ENCODE measurements around the gene DLGAP1. TPM values are rescaled to one million over a fixed set of nuclear protein-coding genes. Genes with fewer than 3 reads are reported as not detected.

DLGAP1 gene
- total RNA-seq, 1 experiment from 2014 or later, result 23.0 TPM

DNA sequence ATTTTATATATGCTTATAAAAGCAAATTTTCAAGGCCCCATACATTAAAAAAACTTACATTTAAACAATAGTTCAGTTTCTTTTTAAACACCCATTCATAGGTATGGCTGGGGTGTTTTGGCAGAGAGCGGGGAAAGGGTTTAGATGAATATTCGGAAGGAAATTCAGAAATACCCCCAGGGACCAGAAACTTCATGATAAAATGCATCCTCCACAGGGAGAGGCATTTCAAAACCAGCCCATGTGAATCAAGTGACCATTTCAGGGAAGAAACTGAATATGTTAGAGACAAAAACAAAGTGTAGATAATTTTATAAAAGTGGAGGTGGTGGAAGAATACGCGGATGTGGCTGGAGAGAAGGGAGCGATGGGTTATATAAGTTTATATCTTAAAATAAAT lies 678.0 kb downstream of the DLGAP1 start (continued):
- TF ChIP-seq TP53 (CRISPR knock-in tag; IDR thresholded peaks at IDR 0.05) (no peak), NFYB (CRISPR knock-in tag; conservative IDR thresholded peaks at IDR 0.05; ENCODE audit: low read depth) (no peak), ESRRA (CRISPR knock-in tag; IDR thresholded peaks at IDR 0.05; ENCODE audit: borderline replicate concordance) (no peak), JAZF1 (CRISPR knock-in tag; IDR thresholded peaks at IDR 0.05) (no peak), JUN (CRISPR knock-in tag; IDR thresholded peaks at IDR 0.05) (no peak)
- TF ChIP-seq, protein P1, sequence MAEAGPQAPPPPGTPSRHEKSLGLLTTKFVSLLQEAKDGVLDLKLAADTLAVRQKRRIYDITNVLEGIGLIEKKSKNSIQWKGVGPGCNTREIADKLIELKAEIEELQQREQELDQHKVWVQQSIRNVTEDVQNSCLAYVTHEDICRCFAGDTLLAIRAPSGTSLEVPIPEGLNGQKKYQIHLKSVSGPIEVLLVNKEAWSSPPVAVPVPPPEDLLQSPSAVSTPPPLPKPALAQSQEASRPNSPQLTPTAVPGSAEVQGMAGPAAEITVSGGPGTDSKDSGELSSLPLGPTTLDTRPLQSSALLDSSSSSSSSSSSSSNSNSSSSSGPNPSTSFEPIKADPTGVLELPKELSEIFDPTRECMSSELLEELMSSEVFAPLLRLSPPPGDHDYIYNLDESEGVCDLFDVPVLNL (CRISPR knock-in tag; IDR thresholded peaks at IDR 0.05; ENCODE audit: borderline replicate concordance, low read depth), result no peak
- TF ChIP-seq, protein P2, sequence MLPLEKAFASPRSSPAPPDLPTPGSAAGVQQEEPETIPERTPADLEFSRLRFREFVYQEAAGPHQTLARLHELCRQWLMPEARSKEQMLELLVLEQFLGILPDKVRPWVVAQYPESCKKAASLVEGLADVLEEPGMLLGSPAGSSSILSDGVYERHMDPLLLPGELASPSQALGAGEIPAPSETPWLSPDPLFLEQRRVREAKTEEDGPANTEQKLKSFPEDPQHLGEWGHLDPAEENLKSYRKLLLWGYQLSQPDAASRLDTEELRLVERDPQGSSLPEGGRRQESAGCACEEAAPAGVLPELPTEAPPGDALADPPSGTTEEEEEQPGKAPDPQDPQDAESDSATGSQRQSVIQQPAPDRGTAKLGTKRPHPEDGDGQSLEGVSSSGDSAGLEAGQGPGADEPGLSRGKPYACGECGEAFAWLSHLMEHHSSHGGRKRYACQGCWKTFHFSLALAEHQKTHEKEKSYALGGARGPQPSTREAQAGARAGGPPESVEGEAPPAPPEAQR (CRISPR knock-in tag; IDR thresholded peaks at IDR 0.05), result no peak

DNA sequence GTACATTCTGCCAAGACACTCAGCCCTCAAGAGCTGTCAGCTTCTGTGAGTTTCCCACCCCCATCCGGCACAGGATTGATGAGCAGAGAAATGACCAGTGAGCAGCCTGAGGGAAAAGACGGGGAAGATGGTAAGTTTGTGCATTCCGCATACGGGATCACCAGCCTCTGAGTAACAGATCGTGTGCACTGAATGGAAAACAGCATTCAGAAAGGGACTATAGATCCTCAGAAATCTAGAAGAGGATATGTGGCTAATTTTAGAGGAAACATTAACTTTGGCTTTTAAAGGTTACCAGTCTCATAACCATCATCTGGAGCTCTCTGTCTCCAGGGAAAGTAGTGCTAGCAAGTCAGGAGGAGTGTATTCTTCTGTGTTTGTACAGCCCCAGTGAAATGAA lies 679.1 kb downstream of the DLGAP1 start:
- H3K4me3 Mint-ChIP-seq, result no peak overlapping the region
- DNase-seq (ENCODE audit: low spot score) (no peak), ATAC-seq (no peak)
- H3K9me3 Mint-ChIP-seq, result no peaks in the 10 kb centered on the region
- no peak overlapping the region for H3K27ac Mint-ChIP-seq
- CTCF ChIA-PET, result no interaction called here
- POLR2A ChIA-PET, result no interaction called here
- H3K27me3 Mint-ChIP-seq (ENCODE audit: low read depth), result no peaks in the 10 kb centered on the region
- peaks cover 63% of the 10 kb centered on the region for H3K4me1 Mint-ChIP-seq
- H3K36me3 Mint-ChIP-seq, result no peaks in the 10 kb centered on the region
- TF ChIP-seq SP1 (CRISPR knock-in tag; conservative IDR thresholded peaks at IDR 0.05) (no peak), ZNF219 (CRISPR knock-in tag; IDR thresholded peaks at IDR 0.05; ENCODE audit: borderline replicate concordance) (no peak), ZNF263 (CRISPR knock-in tag; IDR thresholded peaks at IDR 0.05; ENCODE audit: low read depth) (no peak), JAZF1 (CRISPR knock-in tag; IDR thresholded peaks at IDR 0.05) (no peak), JUN (CRISPR knock-in tag; IDR thresholded peaks at IDR 0.05) (no peak), RORB (CRISPR knock-in tag; IDR thresholded peaks at IDR 0.05) (no peak), ZNF232 (CRISPR knock-in tag; IDR thresholded peaks at IDR 0.05) (no peak), NR3C1 (CRISPR knock-in tag; conservative IDR thresholded peaks at IDR 0.05; ENCODE audit: low read depth) (no peak), ZNF671 (CRISPR knock-in tag; IDR thresholded peaks at IDR 0.05) (no peak), NR1H2 (CRISPR knock-in tag; IDR thresholded peaks at IDR 0.05) (no peak), FOXK1 (CRISPR knock-in tag; IDR thresholded peaks at IDR 0.05) (no peak), SOX15 (CRISPR knock-in tag; IDR thresholded peaks at IDR 0.05) (no peak), CREM (CRISPR knock-in tag; IDR thresholded peaks at IDR 0.05) (no peak), HMGA2 (CRISPR knock-in tag; IDR thresholded peaks at IDR 0.05) (no peak)
- TF ChIP-seq, protein P3, sequence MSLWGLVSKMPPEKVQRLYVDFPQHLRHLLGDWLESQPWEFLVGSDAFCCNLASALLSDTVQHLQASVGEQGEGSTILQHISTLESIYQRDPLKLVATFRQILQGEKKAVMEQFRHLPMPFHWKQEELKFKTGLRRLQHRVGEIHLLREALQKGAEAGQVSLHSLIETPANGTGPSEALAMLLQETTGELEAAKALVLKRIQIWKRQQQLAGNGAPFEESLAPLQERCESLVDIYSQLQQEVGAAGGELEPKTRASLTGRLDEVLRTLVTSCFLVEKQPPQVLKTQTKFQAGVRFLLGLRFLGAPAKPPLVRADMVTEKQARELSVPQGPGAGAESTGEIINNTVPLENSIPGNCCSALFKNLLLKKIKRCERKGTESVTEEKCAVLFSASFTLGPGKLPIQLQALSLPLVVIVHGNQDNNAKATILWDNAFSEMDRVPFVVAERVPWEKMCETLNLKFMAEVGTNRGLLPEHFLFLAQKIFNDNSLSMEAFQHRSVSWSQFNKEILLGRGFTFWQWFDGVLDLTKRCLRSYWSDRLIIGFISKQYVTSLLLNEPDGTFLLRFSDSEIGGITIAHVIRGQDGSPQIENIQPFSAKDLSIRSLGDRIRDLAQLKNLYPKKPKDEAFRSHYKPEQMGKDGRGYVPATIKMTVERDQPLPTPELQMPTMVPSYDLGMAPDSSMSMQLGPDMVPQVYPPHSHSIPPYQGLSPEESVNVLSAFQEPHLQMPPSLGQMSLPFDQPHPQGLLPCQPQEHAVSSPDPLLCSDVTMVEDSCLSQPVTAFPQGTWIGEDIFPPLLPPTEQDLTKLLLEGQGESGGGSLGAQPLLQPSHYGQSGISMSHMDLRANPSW (CRISPR knock-in tag; conservative IDR thresholded peaks at IDR 0.05; ENCODE audit: low read depth), result no peak
- TF ChIP-seq, protein P4, sequence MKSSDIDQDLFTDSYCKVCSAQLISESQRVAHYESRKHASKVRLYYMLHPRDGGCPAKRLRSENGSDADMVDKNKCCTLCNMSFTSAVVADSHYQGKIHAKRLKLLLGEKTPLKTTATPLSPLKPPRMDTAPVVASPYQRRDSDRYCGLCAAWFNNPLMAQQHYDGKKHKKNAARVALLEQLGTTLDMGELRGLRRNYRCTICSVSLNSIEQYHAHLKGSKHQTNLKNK (CRISPR knock-in tag; IDR thresholded peaks at IDR 0.05), result no peak
- TF ChIP-seq, protein P1 (CRISPR knock-in tag; IDR thresholded peaks at IDR 0.05; ENCODE audit: borderline replicate concordance, low read depth), result no peak
- TF ChIP-seq, protein P5, sequence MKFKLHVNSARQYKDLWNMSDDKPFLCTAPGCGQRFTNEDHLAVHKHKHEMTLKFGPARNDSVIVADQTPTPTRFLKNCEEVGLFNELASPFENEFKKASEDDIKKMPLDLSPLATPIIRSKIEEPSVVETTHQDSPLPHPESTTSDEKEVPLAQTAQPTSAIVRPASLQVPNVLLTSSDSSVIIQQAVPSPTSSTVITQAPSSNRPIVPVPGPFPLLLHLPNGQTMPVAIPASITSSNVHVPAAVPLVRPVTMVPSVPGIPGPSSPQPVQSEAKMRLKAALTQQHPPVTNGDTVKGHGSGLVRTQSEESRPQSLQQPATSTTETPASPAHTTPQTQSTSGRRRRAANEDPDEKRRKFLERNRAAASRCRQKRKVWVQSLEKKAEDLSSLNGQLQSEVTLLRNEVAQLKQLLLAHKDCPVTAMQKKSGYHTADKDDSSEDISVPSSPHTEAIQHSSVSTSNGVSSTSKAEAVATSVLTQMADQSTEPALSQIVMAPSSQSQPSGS (CRISPR knock-in tag; IDR thresholded peaks at IDR 0.05; ENCODE audit: borderline replicate concordance, low read depth), result no peak
- TF ChIP-seq, protein P6, sequence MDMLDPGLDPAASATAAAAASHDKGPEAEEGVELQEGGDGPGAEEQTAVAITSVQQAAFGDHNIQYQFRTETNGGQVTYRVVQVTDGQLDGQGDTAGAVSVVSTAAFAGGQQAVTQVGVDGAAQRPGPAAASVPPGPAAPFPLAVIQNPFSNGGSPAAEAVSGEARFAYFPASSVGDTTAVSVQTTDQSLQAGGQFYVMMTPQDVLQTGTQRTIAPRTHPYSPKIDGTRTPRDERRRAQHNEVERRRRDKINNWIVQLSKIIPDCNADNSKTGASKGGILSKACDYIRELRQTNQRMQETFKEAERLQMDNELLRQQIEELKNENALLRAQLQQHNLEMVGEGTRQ (CRISPR knock-in tag; IDR thresholded peaks at IDR 0.05), result no peak

Data from WTC11 (cell line).